Fibroblast of pulmonary artery (primary cell): ENCODE results near the gene GALNT18.
A peak's percentile ranks its signal among the peaks of the same experiment; 100 is the strongest.

ENCODE experiments used
- DNase-seq: peaks from one replicate; pipeline ENCODE4 v3.0.0-alpha.2; 2010; ENCODE audit warnings: low read depth
- H3K4me3 ChIP-seq: replicated peaks from 2 replicates; pipeline ENCODE4 v1.5.1; 2011; ENCODE audit warnings: low read depth, mild to moderate bottlenecking, control low read depth, low read length, moderate library complexity
- CTCF ChIP-seq: IDR thresholded peaks from 2 replicates; pipeline ENCODE4 v1.5.1; 2011; ENCODE audit warnings: mild to moderate bottlenecking, control low read depth, low read length, inconsistent platforms; ENCODE audit errors: missing control alignments

Gene GALNT18

GRCh38 chr11:11349106-11349825, 272.5 kb downstream of the GALNT18 start:
- peak; percentile 39 for DNase-seq
- H3K4me3 ChIP-seq = no peak overlapping the region
- no peak for TF ChIP-seq CTCF

- H3K4me3 ChIP-seq = no peak overlapping the region
- no peak for TF ChIP-seq CTCF
- no peak for DNase-seq
Measured at GRCh38 chr11:11348303-11348702, 273.5 kb downstream of the GALNT18 start.

- H3K4me3 ChIP-seq = no peak overlapping the region
- no peak for DNase-seq
- TF ChIP-seq CTCF = no peak
Measured at GRCh38 chr11:11347592-11347991, 274.2 kb downstream of the GALNT18 start.

GRCh38 chr11:11346303-11346702, 275.5 kb downstream of the GALNT18 start:
- no peak overlapping the region for H3K4me3 ChIP-seq
- DNase-seq = no peak
- TF ChIP-seq CTCF = no peak

- no peak overlapping the region for H3K4me3 ChIP-seq
- TF ChIP-seq CTCF = no peak
- DNase-seq = no peak
Measured at GRCh38 chr11:11345099-11345498, 276.7 kb downstream of the GALNT18 start.

- DNase-seq = no peak
- H3K4me3 ChIP-seq = no peak overlapping the region
- no peak for TF ChIP-seq CTCF
Measured at GRCh38 chr11:11344045-11344444, 277.8 kb downstream of the GALNT18 start.

GRCh38 chr11:11338304-11338703, 283.5 kb downstream of the GALNT18 start:
- DNase-seq = no peak
- H3K4me3 ChIP-seq = no peak overlapping the region
- TF ChIP-seq CTCF = no peak
